ENCODE data around the gene ARMC7. TPM values are rescaled to one million over a fixed set of nuclear protein-coding genes. Genes with fewer than 3 reads are reported as not detected.

The ARMC7 gene
- total and polyA plus RNA-seq, 2 of the 13 experiments (the other 11 are each of a cell fraction or from before 2014, with no cell fraction given) = 3.9 to 4.2 TPM

- TF ChIP-seq ARID4A (CRISPR knock-in tag; IDR thresholded peaks at IDR 0.05; ENCODE audit: borderline replicate concordance) (peak; percentile 74; the same call in 1 of the 2 replicates), ETV5 (CRISPR knock-in tag; IDR thresholded peaks at IDR 0.05; ENCODE audit: borderline replicate concordance) (peak; percentile 98), ZBTB20 (CRISPR knock-in tag; IDR thresholded peaks at IDR 0.05; ENCODE audit: borderline replicate concordance, low read depth) (peak; percentile 65; the same call in 1 of the 2 replicates), SSRP1 (CRISPR knock-in tag; IDR thresholded peaks at IDR 0.05) (peak; percentile 68; the same call in 1 of the 2 replicates), ZNF282 (IDR thresholded peaks at IDR 0.05; ENCODE audit: partially characterized antibody) (no peak), ATF6 (CRISPR knock-in tag; conservative IDR thresholded peaks at IDR 0.05) (no peak), ZNF564 (CRISPR knock-in tag; IDR thresholded peaks at IDR 0.05) (no peak), NCOA1 (CRISPR knock-in tag; IDR thresholded peaks at IDR 0.05) (no peak; the same call in 1 of the 2 replicates), KDM5A (IDR thresholded peaks at IDR 0.05; ENCODE audit: borderline replicate concordance, low read length) (no peak), HIVEP1 (CRISPR knock-in tag; IDR thresholded peaks at IDR 0.05) (peak; percentile 75; the same call in 1 of the 2 replicates), REPIN1 (CRISPR knock-in tag; IDR thresholded peaks at IDR 0.05; ENCODE audit: borderline replicate concordance, low read depth) (no peak; the same call in 1 of the 2 replicates), NBN (conservative IDR thresholded peaks at IDR 0.05) (no peak), ZNF644 (CRISPR knock-in tag; IDR thresholded peaks at IDR 0.05; ENCODE audit: low read depth) (peak; percentile 80), ZNF563 (CRISPR knock-in tag; IDR thresholded peaks at IDR 0.05) (no peak), ARID5B (CRISPR knock-in tag; IDR thresholded peaks at IDR 0.05) (peak; percentile 98)
These were observed 25.6 kb upstream of the ARMC7 start (continued) for GRCh38 chr17:75084039-75084660.
